GM18951 (cell line): ENCODE results near the gene FAM89A.
"Not testable (repeated sequence)": the region's sequence is repeated elsewhere in the genome, so short reads cannot be mapped to it uniquely, and the experiment has no call there.

ENCODE experiments used
- POLR2A ChIP-seq: IDR thresholded peaks from 4 replicates; pipeline ENCODE4 v1.6.1; 2011; ENCODE audit warnings: mild to moderate bottlenecking; ENCODE audit not compliant: insufficient read length, insufficient read depth; ENCODE audit errors: extremely low read depth
- in situ Hi-C: fragments of 300-500 bp; cut with MboI; formaldehyde crosslinking; loops from one replicate; pipeline ENCODE4 v1.12.0; 2022; ENCODE audit warnings: low sequenced_read_pairs, mixed read lengths, inconsistent platforms; ENCODE audit not compliant: unreplicated experiment

Gene FAM89A

DNA sequence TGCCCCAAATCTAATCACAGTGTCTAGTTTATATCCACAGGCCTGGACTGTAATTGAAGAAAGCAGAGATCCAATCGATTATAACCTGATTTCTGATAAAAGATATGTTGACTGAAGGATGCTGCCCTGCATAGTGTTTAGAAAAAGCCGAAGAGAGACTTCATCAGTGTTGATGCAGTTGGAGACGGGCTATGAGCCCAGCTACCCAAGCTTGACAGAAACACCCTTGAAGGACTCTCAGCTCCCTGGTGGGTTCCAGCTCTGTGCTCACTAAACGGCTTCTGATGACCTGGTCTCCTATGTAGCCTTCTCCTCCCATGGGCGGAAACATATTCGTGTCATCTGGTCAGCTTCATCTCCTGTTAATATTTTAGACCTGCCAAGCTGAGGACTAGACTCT is 10.2 kb downstream of the FAM89A start:
- TF ChIP-seq POLR2A: no peak
- in situ Hi-C loops: no loop called here

DNA sequence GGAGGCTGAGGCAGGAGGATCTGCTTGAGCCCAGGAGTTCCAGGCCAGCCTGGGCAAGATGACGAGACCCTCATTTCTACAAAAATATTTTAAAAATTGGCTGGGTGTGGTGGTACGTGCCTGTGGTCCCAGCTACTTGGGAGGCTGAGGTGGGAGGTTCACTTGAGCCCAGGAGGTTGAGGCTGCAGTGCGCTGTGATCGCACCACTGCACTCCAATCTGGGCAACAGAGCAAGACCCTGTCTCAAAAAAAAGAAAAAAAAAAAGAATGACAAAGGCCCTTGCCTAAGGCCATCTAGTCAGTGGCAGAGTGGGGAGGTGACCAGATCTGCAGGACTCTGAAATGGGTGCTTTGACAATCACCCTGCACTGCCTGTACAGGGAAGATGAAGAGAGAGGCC is 10.8 kb downstream of the FAM89A start:
- in situ Hi-C loops: not testable (repeated sequence)

DNA sequence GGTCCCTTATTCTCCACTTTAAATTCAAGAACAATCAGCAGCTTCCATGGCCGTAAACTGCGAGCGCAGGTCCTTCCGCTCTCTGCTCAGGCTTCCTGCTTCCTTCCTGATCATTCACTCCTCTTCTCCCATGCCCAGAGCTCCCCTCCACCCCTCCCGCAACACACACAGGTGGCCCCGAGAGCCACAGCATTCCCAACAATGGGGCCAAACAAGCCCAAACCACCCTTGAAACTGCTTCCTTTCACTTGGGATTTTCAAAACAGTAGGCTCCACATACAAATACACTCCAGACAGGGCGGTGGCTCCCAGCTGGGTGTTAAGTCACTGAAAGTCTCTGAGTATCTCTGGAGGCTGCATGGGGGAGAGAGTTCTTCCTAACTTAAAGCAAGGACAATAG is 11.4 kb downstream of the FAM89A start:
- in situ Hi-C loops: no loop called here
- TF ChIP-seq POLR2A: no peak

DNA sequence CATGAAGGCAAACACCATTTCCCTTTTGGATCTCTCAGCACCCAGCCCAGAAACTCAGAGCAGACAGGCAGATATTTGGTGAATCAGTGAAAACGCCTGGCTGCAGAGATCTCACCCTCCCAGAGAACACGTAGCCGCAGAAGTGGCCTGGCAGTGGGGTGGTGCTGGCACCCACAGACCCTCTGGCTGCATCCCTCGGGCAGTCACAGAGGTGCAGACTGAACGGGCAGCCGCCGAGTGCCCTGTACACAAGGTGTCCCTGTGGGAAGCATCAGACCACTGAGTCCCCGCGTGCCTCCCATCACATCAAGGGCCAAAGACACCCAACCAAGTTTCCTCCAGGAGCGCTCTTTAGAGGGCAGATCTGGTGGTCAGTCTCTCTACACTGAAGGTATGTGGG is 12.1 kb downstream of the FAM89A start:
- no peak for TF ChIP-seq POLR2A
- in situ Hi-C loops: no loop called here

DNA sequence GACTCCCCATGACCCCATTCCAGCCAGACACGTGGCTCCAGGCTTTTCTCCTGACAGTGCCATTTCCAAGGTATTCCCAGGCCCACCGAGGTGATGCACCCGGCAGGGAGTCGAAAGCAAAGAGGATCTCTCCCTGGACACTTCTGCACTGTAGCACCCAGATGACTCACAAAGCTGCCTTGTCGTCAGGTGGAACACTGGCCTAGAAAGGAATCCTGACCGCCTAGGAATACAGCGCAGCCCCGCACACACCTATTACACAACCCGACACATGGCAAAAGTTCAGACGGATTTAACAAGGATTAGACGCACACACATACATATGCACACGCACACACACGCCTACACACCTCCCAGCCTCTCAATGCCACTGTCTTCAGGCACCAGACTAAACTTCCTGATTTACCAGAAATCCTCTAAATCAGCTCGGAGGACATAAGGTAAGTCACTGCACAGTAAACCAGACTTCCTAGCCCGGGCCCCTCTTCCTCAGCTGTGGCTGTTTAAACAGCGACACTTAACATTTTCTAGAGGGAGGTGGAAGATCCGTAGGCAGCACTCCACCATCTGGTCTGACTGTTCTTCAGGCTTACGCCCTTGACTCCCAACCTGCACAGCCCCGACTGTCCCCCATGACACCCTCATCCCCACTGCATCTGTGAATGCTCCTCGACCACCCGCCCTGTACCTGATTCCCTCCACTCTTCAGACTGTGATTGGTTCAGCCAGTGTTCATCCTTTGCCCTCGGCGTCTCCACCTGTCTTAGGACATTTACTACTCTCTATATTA is 12.7 kb downstream of the FAM89A start:
- TF ChIP-seq POLR2A: no peak
- in situ Hi-C loops: no loop called here

DNA sequence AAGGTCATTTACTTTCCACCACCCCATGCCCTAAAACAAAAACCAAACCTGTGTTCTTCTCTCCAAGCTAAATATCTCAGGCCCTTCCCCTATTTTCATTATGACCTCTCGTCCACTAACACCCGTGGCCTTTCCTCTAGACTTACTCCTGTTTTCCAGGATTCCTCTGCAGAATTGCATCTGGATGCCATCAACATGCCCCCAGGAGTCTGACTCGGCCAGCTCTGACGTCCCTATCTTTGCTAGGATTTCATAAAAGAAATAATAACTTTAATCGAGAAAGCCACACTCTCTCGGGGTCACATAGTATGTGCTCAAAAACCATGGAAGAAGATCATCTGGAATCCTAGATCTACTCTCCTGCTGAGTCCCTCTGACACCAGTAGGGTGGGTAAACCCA is 13.5 kb downstream of the FAM89A start:
- TF ChIP-seq POLR2A: no peak
- in situ Hi-C loops: no loop called here

DNA sequence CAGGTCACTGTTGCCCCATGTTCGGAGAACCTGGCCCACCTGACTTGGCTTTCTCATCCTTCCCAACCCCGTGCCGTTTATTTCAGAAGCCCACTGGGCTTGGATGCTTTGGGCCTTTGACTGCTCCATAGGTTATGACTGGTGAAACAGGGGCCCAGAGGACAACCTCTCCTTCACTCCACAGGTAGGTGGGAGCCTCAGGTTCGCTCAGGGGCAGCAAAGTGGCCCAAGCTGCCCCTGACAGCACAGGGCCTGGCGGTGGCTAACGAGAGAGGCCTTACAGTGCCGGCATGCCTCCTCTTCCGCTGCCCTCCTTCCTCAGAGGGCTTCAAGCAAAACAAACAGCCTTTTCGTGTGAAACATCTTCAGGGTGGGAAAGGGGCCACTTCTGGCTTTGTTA is 16.9 kb downstream of the FAM89A start:
- in situ Hi-C loops: no loop called here

DNA sequence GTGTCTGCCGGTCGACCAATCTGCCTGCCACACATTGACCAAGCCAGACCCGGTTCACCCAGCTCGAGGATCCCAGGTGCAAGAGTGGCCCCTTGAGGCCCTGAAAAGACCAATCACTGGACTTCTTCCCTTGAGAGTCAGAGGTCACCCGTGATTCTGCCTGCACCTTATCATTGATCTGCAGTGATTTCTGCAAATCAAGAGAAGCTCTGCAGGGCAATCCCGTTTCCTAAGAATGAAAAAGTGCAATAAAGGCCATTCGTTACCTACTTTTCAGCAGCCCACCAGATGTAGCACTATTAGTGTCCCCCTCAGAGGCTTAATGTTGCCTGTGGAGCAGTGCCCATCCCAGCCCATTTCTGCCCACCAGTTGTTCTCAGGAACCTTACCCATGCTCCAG is 17.5 kb downstream of the FAM89A start:
- in situ Hi-C loops: not testable (repeated sequence)

More for the DNA sequence above, 16.9 kb downstream of the FAM89A start:
- TF ChIP-seq POLR2A: no peak

DNA sequence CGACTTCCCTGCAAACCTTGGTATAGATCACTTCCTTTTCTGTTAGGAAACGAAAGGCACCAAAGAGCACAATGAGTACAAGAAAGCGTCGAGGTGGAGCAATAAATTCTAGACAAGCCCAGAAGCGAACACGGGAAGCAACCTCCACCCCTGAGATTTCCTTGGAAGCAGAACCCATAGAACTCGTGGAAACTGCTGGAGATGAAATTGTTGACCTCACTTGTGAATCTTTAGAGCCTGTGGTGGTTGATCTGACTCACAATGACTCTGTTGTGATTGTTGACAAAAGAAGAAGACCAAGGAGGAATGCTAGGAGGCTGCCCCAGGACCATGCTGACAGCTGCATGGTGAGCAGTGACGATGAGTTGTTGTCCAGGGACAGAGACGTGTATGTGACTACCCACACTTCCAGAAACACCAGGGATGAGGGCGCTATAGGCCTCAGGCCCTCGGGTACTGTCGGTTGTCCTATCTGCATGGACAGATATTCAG is 18.5 kb downstream of the FAM89A start:
- in situ Hi-C loops: no loop called here
- TF ChIP-seq POLR2A: no peak

DNA sequence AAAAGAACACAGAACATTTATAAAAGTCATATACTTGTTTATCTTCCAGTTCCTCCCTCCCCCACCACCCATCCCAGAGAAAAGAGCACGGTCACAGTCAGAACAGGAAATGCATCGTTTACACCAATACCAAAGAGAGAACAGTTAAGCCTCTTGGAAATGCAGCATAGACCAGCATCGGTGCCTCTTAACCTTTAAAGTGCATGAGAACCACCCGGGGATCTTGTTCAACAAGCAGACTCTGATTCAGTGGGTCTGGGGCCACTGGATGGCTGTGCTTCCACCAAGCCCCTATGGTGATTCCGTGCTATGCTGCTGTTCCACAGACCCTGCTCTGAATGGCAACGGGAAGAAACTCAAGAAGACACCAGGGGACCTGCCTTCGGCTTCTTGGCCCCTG is 19.2 kb downstream of the FAM89A start:
- in situ Hi-C loops: no loop called here
- TF ChIP-seq POLR2A: no peak

DNA sequence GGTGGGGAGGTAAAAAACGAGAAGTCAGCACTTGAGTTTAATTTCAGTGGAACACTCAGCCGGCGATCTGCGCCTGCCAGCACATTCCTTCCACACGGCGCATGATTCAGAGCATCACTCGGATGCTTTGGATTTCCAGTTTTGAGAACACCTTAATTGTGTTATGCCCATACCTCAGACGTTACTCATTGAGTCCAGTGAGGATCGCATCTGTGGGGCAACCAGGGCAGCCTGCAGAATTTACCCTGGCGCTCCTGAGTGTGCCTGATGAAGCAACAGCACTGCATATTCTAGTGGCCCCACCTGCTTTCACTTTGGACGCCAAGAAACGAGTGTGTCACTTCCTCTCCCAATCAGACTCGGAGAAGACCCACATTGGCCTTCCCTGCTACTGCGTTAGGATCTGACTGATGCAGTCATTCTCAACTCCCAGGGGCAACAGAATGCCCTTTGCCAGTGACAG is 19.9 kb downstream of the FAM89A start:
- in situ Hi-C loops: no loop called here
- TF ChIP-seq POLR2A: no peak

DNA sequence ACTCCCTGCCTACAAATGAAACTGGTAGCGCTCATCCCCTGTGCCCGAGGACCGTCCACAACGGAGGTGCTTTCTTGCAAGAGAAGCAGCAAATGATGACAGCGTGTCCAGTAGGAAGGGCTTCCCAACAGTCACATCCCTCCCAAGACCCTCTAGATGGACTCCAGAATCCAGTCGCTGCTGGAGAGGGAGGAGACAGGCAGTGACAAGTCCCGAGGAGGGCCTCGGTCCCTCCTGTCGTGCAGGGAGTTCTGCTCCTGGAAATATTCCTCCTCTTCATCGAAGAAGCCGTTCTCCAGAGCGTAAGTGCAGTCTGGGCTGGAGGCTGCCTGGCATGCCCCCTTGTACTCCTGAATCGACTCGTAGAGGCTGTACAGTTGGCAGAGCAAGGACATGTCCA is 20.3 kb downstream of the FAM89A start:
- in situ Hi-C loops: no loop called here
- TF ChIP-seq POLR2A: no peak

DNA sequence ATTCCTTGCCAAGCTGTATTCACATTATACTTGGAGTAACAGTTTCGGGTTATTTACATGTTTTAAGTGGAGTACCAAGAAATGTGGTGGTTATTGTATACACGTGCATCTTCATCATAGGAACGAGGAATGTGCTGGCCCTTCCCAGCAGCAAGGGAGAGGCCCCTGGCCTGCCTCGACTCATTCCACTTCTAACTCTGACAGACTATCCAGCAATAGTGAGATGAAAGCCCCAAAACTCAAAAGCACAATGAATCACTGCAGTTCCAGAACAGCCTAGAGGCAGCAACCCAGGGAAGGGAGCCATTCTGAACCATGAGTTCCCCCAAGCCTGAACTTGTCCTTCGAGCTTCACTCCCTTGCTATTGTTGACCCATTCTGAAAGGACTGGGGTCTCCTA is 23.1 kb downstream of the FAM89A start:
- TF ChIP-seq POLR2A: no peak
- in situ Hi-C loops: no loop called here

DNA sequence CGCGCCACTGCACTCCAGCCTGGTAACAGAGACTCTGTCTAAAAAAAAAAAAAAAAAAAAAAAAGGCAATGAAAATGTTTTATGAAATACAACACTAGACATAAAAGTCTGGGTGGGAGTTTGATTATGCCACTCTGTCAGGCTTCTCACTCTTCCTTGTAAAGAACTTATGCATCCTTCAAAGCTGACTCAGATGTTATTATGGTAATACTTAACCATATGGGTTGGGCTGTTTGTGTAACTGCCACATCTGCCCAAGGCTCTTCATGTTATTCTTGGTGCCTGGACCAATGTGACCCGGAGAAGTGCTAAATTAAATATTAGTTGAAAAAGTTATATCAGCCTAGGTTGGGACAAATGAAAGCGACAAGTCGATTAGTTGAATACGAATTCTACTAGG is 23.8 kb downstream of the FAM89A start:
- no peak for TF ChIP-seq POLR2A

More for the DNA sequence above, 23.8 kb downstream of the FAM89A start:
- in situ Hi-C loops: no loop called here
